Measurements from ENCODE around the gene ARHGAP27. TPM values are rescaled to one million over a fixed set of nuclear protein-coding genes. Genes with fewer than 3 reads are reported as not detected.

ARHGAP27 gene
- total and polyA plus RNA-seq, 2 of the 13 experiments (the other 11 are each of a cell fraction or from before 2014, with no cell fraction given), result 15.5 to 18.9 TPM

- no peak for TF ChIP-seq LCORL (IDR thresholded peaks at IDR 0.05)
- peak; percentile 88 for TF ChIP-seq LCORL (CRISPR knock-in tag; IDR thresholded peaks at IDR 0.05)
- TF ChIP-seq ZNF12 (CRISPR knock-in tag; IDR thresholded peaks at IDR 0.05), result peak; percentile 8; the same call in 1 of the 2 replicates
- peak; percentile 68; the same call in 1 of the 2 replicates for TF ChIP-seq ZNF792 (CRISPR knock-in tag; IDR thresholded peaks at IDR 0.05)
- peak; percentile 40; the same call in 1 of the 2 replicates for TF ChIP-seq ZNF788 (CRISPR knock-in tag; IDR thresholded peaks at IDR 0.05; ENCODE audit: borderline replicate concordance)
- TF ChIP-seq RFXANK (CRISPR knock-in tag; IDR thresholded peaks at IDR 0.05), result 0 out of 2 replicates have a peak, but pooled peaks have one; percentile 71
- no peak for TF ChIP-seq JUND (CRISPR knock-in tag; IDR thresholded peaks at IDR 0.05)
- TF ChIP-seq THRA (CRISPR knock-in tag; IDR thresholded peaks at IDR 0.05; ENCODE audit: borderline replicate concordance), result 0 out of 2 replicates have a peak, but pooled peaks have one; percentile 34
- TF ChIP-seq ZNF598 (CRISPR knock-in tag; IDR thresholded peaks at IDR 0.05; ENCODE audit: borderline replicate concordance), result peak; percentile 51; the same call in 1 of the 2 replicates
- no peak for TF ChIP-seq TRIM24 (CRISPR knock-in tag; IDR thresholded peaks at IDR 0.05)
- TF ChIP-seq SOX6 (IDR thresholded peaks at IDR 0.05), result no peak
- TF ChIP-seq SOX6 (CRISPR knock-in tag; IDR thresholded peaks at IDR 0.05), result 0 out of 2 replicates have a peak, but pooled peaks have one; percentile 34
- 0 out of 2 replicates have a peak, but pooled peaks have one; percentile 10 for TF ChIP-seq GABPA (IDR thresholded peaks at IDR 0.05; ENCODE audit: low read depth, low read length)
- TF ChIP-seq GABPA (CRISPR knock-in tag; IDR thresholded peaks at IDR 0.05; ENCODE audit: low read depth), result no peak
- peak; percentile 84; the same call in 1 of the 2 replicates for TF ChIP-seq E2F5 (CRISPR knock-in tag; conservative IDR thresholded peaks at IDR 0.05)
- TF ChIP-seq SALL1 (CRISPR knock-in tag; IDR thresholded peaks at IDR 0.05), result peak; percentile 72; the same call in 1 of the 2 replicates
- TF ChIP-seq, protein P1, sequence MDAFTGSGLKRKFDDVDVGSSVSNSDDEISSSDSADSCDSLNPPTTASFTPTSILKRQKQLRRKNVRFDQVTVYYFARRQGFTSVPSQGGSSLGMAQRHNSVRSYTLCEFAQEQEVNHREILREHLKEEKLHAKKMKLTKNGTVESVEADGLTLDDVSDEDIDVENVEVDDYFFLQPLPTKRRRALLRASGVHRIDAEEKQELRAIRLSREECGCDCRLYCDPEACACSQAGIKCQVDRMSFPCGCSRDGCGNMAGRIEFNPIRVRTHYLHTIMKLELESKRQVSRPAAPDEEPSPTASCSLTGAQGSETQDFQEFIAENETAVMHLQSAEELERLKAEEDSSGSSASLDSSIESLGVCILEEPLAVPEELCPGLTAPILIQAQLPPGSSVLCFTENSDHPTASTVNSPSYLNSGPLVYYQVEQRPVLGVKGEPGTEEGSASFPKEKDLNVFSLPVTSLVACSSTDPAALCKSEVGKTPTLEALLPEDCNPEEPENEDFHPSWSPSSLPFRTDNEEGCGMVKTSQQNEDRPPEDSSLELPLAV (CRISPR knock-in tag; conservative IDR thresholded peaks at IDR 0.05; ENCODE audit: low read depth), result no peak
- TF ChIP-seq HNF1A (IDR thresholded peaks at IDR 0.05; ENCODE audit: low read depth), result no peak
- no peak; the same call in 1 of the 2 replicates for TF ChIP-seq HNF1A (CRISPR knock-in tag; IDR thresholded peaks at IDR 0.05; ENCODE audit: borderline replicate concordance)
- TF ChIP-seq BORCS8-MEF2B (CRISPR knock-in tag; IDR thresholded peaks at IDR 0.05), result peak; percentile 86
- peak; percentile 51; the same call in 1 of the 2 replicates for TF ChIP-seq ZSCAN9 (CRISPR knock-in tag; IDR thresholded peaks at IDR 0.05; ENCODE audit: borderline replicate concordance)
- TF ChIP-seq YEATS2 (CRISPR knock-in tag; IDR thresholded peaks at IDR 0.05; ENCODE audit: borderline replicate concordance), result peak; percentile 26; the same call in 1 of the 2 replicates
- no peak; the same call in 1 of the 2 replicates for TF ChIP-seq ZSCAN31 (CRISPR knock-in tag; IDR thresholded peaks at IDR 0.05; ENCODE audit: low read depth)
- 0 out of 2 replicates have a peak, but pooled peaks have one; percentile 41 for TF ChIP-seq ZNF510 (CRISPR knock-in tag; IDR thresholded peaks at IDR 0.05; ENCODE audit: low read depth)
Observed at GRCh38 chr17:45385331-45385997, 47.2 kb downstream of the ARHGAP27 start (continued).

Data from HepG2 (cell line).